HepG2 (cell line): ENCODE data around the gene CRHR1. TPM values are rescaled to one million over a fixed set of nuclear protein-coding genes. Genes with fewer than 3 reads are reported as not detected.

Source experiments
- ATAC-seq: fragments of 200-7000 bp; cut with Tn5 transposase; 3 replicates; pipeline ENCODE4 v1.9.1; 2020; ENCODE audit warnings: mild to moderate bottlenecking, moderate library complexity
- BruUV-seq: library from RNA; stranded (reverse); fragments of 400-500 nt; replicated peaks from 2 replicates; lab custom pipeline; 2021; lab: Mats Ljungman, UMichigan
- CTCF ChIA-PET: fragments of 300-600 bp; formaldehyde crosslinking; extraction: SDS; loops from one replicate; lab custom pipeline; 2021; ENCODE audit warnings: low total read pairs, inconsistent platforms, low intra/inter-chr PET ratio; lab: Yijun Ruan, JAX
- POLR2A ChIA-PET: fragments of 350-600 bp; sonication (Branson Sonifier 250); formaldehyde crosslinking; loops from one replicate; lab custom pipeline; 2020; ENCODE audit warnings: antibody characterized with exemption, inconsistent platforms; lab: Yijun Ruan, JAX
- DNase-seq: peaks from one replicate; pipeline ENCODE4 v3.0.0-alpha.2; 2015; ENCODE audit warnings: low spot score
- FAIRE-seq: peaks from 3 replicates; lab custom pipeline; 2011; peaks lifted over from hg19 to GRCh38; lab: Jason Lieb, UNC
- H2AFZ ChIP-seq: one replicate; pipeline ENCODE4 v1.6.1; 2011; ENCODE audit warnings: low read length, inconsistent platforms
- H3K27ac ChIP-seq: fragments of 300-600 bp; 3 replicates; pipeline ENCODE4 v1.8.0; 2011; ENCODE audit warnings: mixed run types, mild to moderate bottlenecking, mixed read lengths, low read length, inconsistent platforms; ENCODE audit not compliant: insufficient read depth; ENCODE audit errors: extremely low read length
- H3K27me3 ChIP-seq, 2 experiments: fragments of 200-600 bp in 1 of 2; 2 replicates in 1 of 2; 3 replicates in 1 of 2; pipeline versions ENCODE4 v1.6.0 to v1.8.0; 2011; ENCODE audit warnings: low read length in 2 of 2, mild to moderate bottlenecking in 2 of 2, moderate library complexity in 2 of 2, inconsistent platforms in 1 of 2; ENCODE audit not compliant: insufficient read depth in 2 of 2, control insufficient read depth in 1 of 2
- H3K36me3 ChIP-seq, 2 experiments: fragments of 200-600 bp in 1 of 2; replicated peaks in 1 of 2; 2 replicates in 1 of 2; 3 replicates in 1 of 2; pipeline versions ENCODE4 v1.5.1 to v1.8.0; 2011; ENCODE audit warnings: low read length in 2 of 2, inconsistent platforms in 1 of 2; ENCODE audit not compliant: insufficient read depth in 2 of 2, control insufficient read depth in 1 of 2
- H3K4me1 ChIP-seq: 2 replicates; pipeline ENCODE4 v1.5.1; 2012; ENCODE audit warnings: low read length, inconsistent platforms; ENCODE audit not compliant: insufficient read depth
- H3K4me2 ChIP-seq: 2 replicates; pipeline ENCODE4 v1.6.0; 2011; ENCODE audit warnings: low read depth, low read length, inconsistent platforms
- H3K4me3 ChIP-seq, 3 experiments: fragments of 200-600 bp in 1 of 3; sonication (generic), shearing (Covaris generic) in 1 of 3; replicated peaks in 1 of 3; 2 replicates each; pipeline ENCODE4 v1.5.1; 2011 to 2016; ENCODE audit warnings: low read length in 3 of 3, inconsistent platforms in 2 of 3, low read depth in 2 of 3, mild to moderate bottlenecking in 2 of 3, control low read depth in 1 of 3, mixed read lengths in 1 of 3; ENCODE audit not compliant: insufficient read depth in 1 of 3
- H3K79me2 ChIP-seq: one replicate; pipeline ENCODE4 v1.6.1; 2011; ENCODE audit warnings: low read length, inconsistent platforms; ENCODE audit not compliant: insufficient read depth
- H3K9ac ChIP-seq: 2 replicates; pipeline ENCODE4 v1.6.0; 2011; ENCODE audit warnings: mild to moderate bottlenecking, low read depth, low read length, inconsistent platforms; ENCODE audit not compliant: insufficient read depth
- H3K9me3 ChIP-seq: 2 replicates; pipeline ENCODE4 v1.5.1; 2012; ENCODE audit warnings: mild to moderate bottlenecking, low read length
- H4K20me1 ChIP-seq: 2 replicates; pipeline ENCODE4 v1.6.0; 2011; ENCODE audit warnings: inconsistent platforms, mild to moderate bottlenecking, low read length, moderate library complexity; ENCODE audit not compliant: insufficient read depth
- EED ChIP-seq: sonication (generic); formaldehyde crosslinking; IDR thresholded peaks from 2 replicates; pipeline ENCODE4 v1.5.0; 2020; ENCODE audit warnings: mild to moderate bottlenecking, missing genetic modification reagents
- FOSL1 ChIP-seq: sonication (generic); formaldehyde crosslinking; IDR thresholded peaks from 2 replicates; pipeline ENCODE4 v1.9.0; 2021; ENCODE audit warnings: missing genetic modification reagents, borderline replicate concordance
- JUNB ChIP-seq: sonication (generic); formaldehyde crosslinking; IDR thresholded peaks from 2 replicates; pipeline ENCODE4 v1.8.0; 2022; ENCODE audit warnings: missing genetic modification reagents, mild to moderate bottlenecking, borderline replicate concordance
- LCORL ChIP-seq, 2 experiments: fragments of 450-650 bp in 1 of 2; sonication (generic) in 1 of 2; formaldehyde crosslinking in 1 of 2; IDR thresholded peaks; 2 replicates each; pipeline versions ENCODE4 v1.5.0 to v1.6.1; 2017 to 2020; ENCODE audit warnings: antibody characterized with exemption in 1 of 2, missing genetic modification reagents in 1 of 2
- MXI1 ChIP-seq: IDR thresholded peaks from 3 replicates; pipeline ENCODE4 v1.6.1; 2012; ENCODE audit warnings: low read depth, low read length, inconsistent platforms, borderline replicate concordance
- ZFAT ChIP-seq: sonication (generic); formaldehyde crosslinking; conservative IDR thresholded peaks from 2 replicates; pipeline ENCODE4 v1.8.1; 2023; ENCODE audit warnings: missing genetic modification reagents, inconsistent platforms
- WGBS: methylation state at CpG from one replicate; pipeline ENCODE4 v1.1.6; 2017; ENCODE audit warnings: low lambda C conversion rate; 5-methylcytosine and 5-hydroxymethylcytosine counted together
- in situ Hi-C: cut with HindIII; loops from 2 replicates; pipeline ENCODE4 v1.10.0; 2017; ENCODE audit warnings: low pct_unique_long_range_greater_than_20kb; ENCODE audit not compliant: extremely low pct_ligation_motif_present
- intact Hi-C: fragments of 100-400 bp; cut with micrococcal nuclease; formaldehyde crosslinking; loops from one replicate; pipeline ENCODE4 v1.10.0; 2022; ENCODE audit not compliant: unreplicated experiment
- polyA plus RNA-seq, 8 experiments: library from polyadenylated mRNA; depleted of rRNA in 3 of 8; stranded (reverse) in 7 of 8; unstranded in 1 of 8; fragments of >200 nt; fragmentation: Illumina TruSeq in 4 of 8; extraction: Trizol in 4 of 8; gene quantifications; 2 replicates each; pipeline versions ENCODE4 v1.2.1 to v1.2.3, GENCODE V29; 2011 to 2016; ENCODE audit warnings: low read depth in 4 of 8, missing spikeins in 1 of 8, mixed read lengths in 1 of 8; ENCODE audit not compliant: insufficient read depth in 1 of 8
- total RNA-seq, 5 experiments: library from RNA; depleted of rRNA; stranded (reverse); fragments of >200 nt; fragmentation: Illumina TruSeq; extraction: Trizol; gene quantifications; 2 replicates each; pipeline ENCODE4 v1.2.3, GENCODE V29; 2016; ENCODE audit warnings: low read depth in 1 of 5

CRHR1 gene
- total and polyA plus RNA-seq, 2 of the 13 experiments (the other 11 are each of a cell fraction or from before 2014, with no cell fraction given), result not detected

DNA sequence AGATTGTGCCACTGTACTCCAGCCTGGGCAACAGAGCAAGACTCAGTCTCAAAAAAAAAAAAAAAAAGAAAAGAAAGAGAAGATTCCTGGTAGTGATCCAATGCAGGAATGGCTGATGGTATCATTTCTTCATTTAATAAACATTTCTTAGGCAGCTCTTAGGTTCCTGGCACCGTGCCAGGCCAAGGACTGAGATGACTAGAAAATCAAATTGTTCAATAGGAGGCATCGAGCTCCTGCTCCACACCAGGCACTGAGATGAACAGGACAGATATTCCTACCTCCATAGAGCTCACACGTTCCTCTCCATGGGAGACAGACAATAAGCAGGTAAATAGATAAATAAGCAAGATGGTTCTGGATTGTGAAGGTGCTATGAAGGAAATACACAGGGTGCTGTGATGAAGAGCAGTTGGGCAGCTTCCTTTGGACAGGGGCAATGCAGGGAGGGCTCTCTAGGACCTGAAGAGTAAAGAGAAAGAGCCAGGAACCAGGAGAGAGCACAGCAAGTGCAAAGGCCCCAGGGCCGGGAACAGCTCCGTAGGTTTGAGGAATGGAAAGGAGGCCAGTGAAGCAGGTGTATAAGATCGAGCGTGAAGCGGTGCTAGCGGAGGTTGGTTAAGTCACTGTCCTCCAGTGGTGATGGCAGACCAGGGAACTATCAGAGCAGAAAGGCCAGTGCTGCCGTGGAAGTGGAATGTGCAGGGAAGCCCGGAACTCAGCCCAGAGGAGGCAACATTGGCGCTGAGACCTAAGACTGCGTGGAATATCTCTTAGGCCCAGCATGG is 26.5 kb upstream of the CRHR1 start:
- in situ Hi-C loops, result no loop called here
- WGBS, result 26% methylated on average over 13 of the region's 13 CpGs
- Histone ChIP-seq H3K4me1 (no peaks in the 10 kb centered on the region), H3K36me3 (no peaks in the 10 kb centered on the region), H3K27ac (no peak overlapping the region), H4K20me1 (no peaks in the 10 kb centered on the region), H3K9ac (no peak overlapping the region), H3K79me2 (no peaks in the 10 kb centered on the region), H2AFZ (no peak overlapping the region), H3K27me3 (peaks cover 6 to 47% of the 10 kb centered on the region in 2 experiments; a peak in 4 of 5 replicates), H3K9me3 (no peaks in the 10 kb centered on the region), H3K4me3 (no peak overlapping the region), H3K4me2 (no peak overlapping the region)
- intact Hi-C loops, result no loop called here
- no peak for TF ChIP-seq JUNB (CRISPR knock-in tag)
- peak; percentile 97 for TF ChIP-seq LCORL (IDR thresholded peaks at IDR 0.05)
- TF ChIP-seq LCORL (CRISPR knock-in tag; IDR thresholded peaks at IDR 0.05), result no peak
- no peak for TF ChIP-seq MXI1
- TF ChIP-seq EED (CRISPR knock-in tag), result 0 out of 2 replicates have a peak, but pooled peaks have one; percentile 30
- no peak for FAIRE-seq
- ATAC-seq, result no peak
- ChIA-PET CTCF (no interaction called here), POLR2A (no interaction called here)
- BruUV-seq, result no TSS peak
- DNase-seq, result no peak

DNA sequence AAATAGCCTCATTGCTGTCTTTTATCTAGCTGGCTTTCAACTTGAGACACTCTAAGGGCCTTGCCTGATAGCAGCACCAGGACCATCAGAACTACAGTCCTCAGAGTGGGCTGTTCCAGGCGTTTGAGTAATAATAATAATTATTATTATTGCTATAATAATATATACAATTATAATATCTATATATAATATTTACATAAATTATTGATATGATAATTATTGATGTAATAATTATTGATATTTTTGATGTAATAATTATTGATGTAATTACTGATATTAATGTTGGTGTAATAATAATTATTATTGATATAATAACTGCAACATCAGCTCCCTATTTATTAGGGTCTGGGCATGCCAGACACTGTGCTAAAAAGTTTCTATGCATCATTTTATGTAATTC is 25.6 kb upstream of the CRHR1 start:
- Histone ChIP-seq H3K36me3 (no peaks in the 10 kb centered on the region), H2AFZ (no peak overlapping the region), H3K79me2 (no peaks in the 10 kb centered on the region), H3K9me3 (no peaks in the 10 kb centered on the region), H3K27ac (no peak overlapping the region), H3K9ac (no peak overlapping the region), H3K4me1 (no peaks in the 10 kb centered on the region), H3K4me2 (no peak overlapping the region), H3K27me3 (peaks cover 6 to 56% of the 10 kb centered on the region in 2 experiments; a peak in 4 of 5 replicates), H4K20me1 (no peaks in the 10 kb centered on the region), H3K4me3 (no peak overlapping the region)
- no TSS peak for BruUV-seq
- ChIA-PET POLR2A (no interaction called here), CTCF (no interaction called here)
- ATAC-seq, result no peak
- no peak for DNase-seq
- TF ChIP-seq FOSL1 (CRISPR knock-in tag) (no peak), ZFAT (CRISPR knock-in tag) (no peak)
- intact Hi-C loops, result no loop called here
- 2% methylated on average over 1 of the region's 1 CpG for WGBS
- no peak for FAIRE-seq
- in situ Hi-C loops, result no loop called here
